RWPE2 (cell line): Measurements from ENCODE around the gene GRAMD4.

ENCODE experiments used
- ATAC-seq: fragments of 200-7000 bp; cut with Tn5 transposase; 3 replicates; pipeline ENCODE4 v1.9.1; 2021; ENCODE audit warnings: low read depth
- DNase-seq: peaks from one replicate; pipeline ENCODE4 v3.0.0-alpha.2; 2020; ENCODE audit warnings: low spot score
- H3K27ac ChIP-seq: fragments of 450-650 bp; 2 replicates; pipeline ENCODE4 v1.5.1; 2017; ENCODE audit warnings: mild to moderate bottlenecking; ENCODE audit not compliant: poor library complexity, severe bottlenecking
- H3K27me3 ChIP-seq: fragments of 250-450 bp; sonication (Bioruptor Pico); 2 replicates; pipeline ENCODE4 v1.5.1; 2021; ENCODE audit warnings: mild to moderate bottlenecking, moderate library complexity; ENCODE audit not compliant: insufficient read depth, poor library complexity, severe bottlenecking
- H3K36me3 ChIP-seq: fragments of 250-450 bp; sonication (Bioruptor Pico); 2 replicates; pipeline ENCODE4 v1.5.1; 2020; ENCODE audit warnings: low read depth, mild to moderate bottlenecking, moderate library complexity
- H3K4me1 ChIP-seq: fragments of 250-450 bp; sonication (Bioruptor Pico); 2 replicates; pipeline ENCODE4 v1.5.1; 2021; ENCODE audit warnings: mild to moderate bottlenecking, moderate library complexity; ENCODE audit not compliant: insufficient read depth, poor library complexity, severe bottlenecking
- H3K4me3 ChIP-seq: fragments of 250-450 bp; sonication (Bioruptor Pico); 2 replicates; pipeline ENCODE4 v1.5.1; 2021; ENCODE audit warnings: mild to moderate bottlenecking, moderate library complexity; ENCODE audit not compliant: severe bottlenecking
- H3K9me3 ChIP-seq: fragments of 250-450 bp; sonication (Bioruptor Pico); 2 replicates; pipeline ENCODE4 v1.5.1; 2021; ENCODE audit warnings: mild to moderate bottlenecking, moderate library complexity; ENCODE audit not compliant: severe bottlenecking
- CTCF ChIP-seq: fragments of 450-650 bp; IDR thresholded peaks from one replicate; pipeline ENCODE4 v1.5.1; 2017; ENCODE audit warnings: mild to moderate bottlenecking, moderate library complexity; ENCODE audit not compliant: poor library complexity, severe bottlenecking

Gene GRAMD4

GRCh38 chr22:46584081-46584921 is 35.9 kb upstream of the GRAMD4 start:
- Histone ChIP-seq H3K36me3 (no peaks in the 10 kb centered on the region), H3K4me1 (no peaks in the 10 kb centered on the region), H3K4me3 (no peak overlapping the region), H3K27ac (no peak overlapping the region), H3K27me3 (no peaks in the 10 kb centered on the region), H3K9me3 (no peaks in the 10 kb centered on the region)
- ATAC-seq: no peak
- peak; percentile 46 for DNase-seq
- no peak for TF ChIP-seq CTCF

- H3K27me3 ChIP-seq: no peaks in the 10 kb centered on the region
- no peak overlapping the region for H3K4me3 ChIP-seq
- no peaks in the 10 kb centered on the region for H3K9me3 ChIP-seq
- TF ChIP-seq CTCF: no peak
- H3K36me3 ChIP-seq: no peaks in the 10 kb centered on the region
- no peaks in the 10 kb centered on the region for H3K4me1 ChIP-seq
- DNase-seq (no peak), ATAC-seq (no peak)
- no peak overlapping the region for H3K27ac ChIP-seq
Measured at GRCh38 chr22:46585340-46586122, 34.7 kb upstream of the GRAMD4 start.

GRCh38 chr22:46586123-46586519 is 34.1 kb upstream of the GRAMD4 start:
- no peak for TF ChIP-seq CTCF
- Histone ChIP-seq H3K27ac (no peak overlapping the region), H3K27me3 (no peaks in the 10 kb centered on the region), H3K9me3 (no peaks in the 10 kb centered on the region), H3K36me3 (no peaks in the 10 kb centered on the region), H3K4me1 (no peaks in the 10 kb centered on the region), H3K4me3 (no peak overlapping the region)
- DNase-seq (no peak), ATAC-seq (no peak)

- TF ChIP-seq CTCF: no peak
- Histone ChIP-seq H3K36me3 (no peaks in the 10 kb centered on the region), H3K27me3 (no peaks in the 10 kb centered on the region), H3K9me3 (no peaks in the 10 kb centered on the region), H3K4me3 (no peak overlapping the region), H3K27ac (no peak overlapping the region), H3K4me1 (no peaks in the 10 kb centered on the region)
- ATAC-seq (no peak), DNase-seq (no peak)
Measured at GRCh38 chr22:46586531-46587011, 33.6 kb upstream of the GRAMD4 start.

GRCh38 chr22:46587061-46587460 is 33.1 kb upstream of the GRAMD4 start:
- no peak overlapping the region for H3K4me3 ChIP-seq
- TF ChIP-seq CTCF: no peak
- H3K4me1 ChIP-seq: no peaks in the 10 kb centered on the region
- no peaks in the 10 kb centered on the region for H3K36me3 ChIP-seq
- H3K27ac ChIP-seq: no peak overlapping the region
- H3K27me3 ChIP-seq: no peaks in the 10 kb centered on the region
- no peaks in the 10 kb centered on the region for H3K9me3 ChIP-seq
- no peak for DNase-seq
- ATAC-seq: no peak
